ENCODE measurements around the gene SORD.

DNA sequence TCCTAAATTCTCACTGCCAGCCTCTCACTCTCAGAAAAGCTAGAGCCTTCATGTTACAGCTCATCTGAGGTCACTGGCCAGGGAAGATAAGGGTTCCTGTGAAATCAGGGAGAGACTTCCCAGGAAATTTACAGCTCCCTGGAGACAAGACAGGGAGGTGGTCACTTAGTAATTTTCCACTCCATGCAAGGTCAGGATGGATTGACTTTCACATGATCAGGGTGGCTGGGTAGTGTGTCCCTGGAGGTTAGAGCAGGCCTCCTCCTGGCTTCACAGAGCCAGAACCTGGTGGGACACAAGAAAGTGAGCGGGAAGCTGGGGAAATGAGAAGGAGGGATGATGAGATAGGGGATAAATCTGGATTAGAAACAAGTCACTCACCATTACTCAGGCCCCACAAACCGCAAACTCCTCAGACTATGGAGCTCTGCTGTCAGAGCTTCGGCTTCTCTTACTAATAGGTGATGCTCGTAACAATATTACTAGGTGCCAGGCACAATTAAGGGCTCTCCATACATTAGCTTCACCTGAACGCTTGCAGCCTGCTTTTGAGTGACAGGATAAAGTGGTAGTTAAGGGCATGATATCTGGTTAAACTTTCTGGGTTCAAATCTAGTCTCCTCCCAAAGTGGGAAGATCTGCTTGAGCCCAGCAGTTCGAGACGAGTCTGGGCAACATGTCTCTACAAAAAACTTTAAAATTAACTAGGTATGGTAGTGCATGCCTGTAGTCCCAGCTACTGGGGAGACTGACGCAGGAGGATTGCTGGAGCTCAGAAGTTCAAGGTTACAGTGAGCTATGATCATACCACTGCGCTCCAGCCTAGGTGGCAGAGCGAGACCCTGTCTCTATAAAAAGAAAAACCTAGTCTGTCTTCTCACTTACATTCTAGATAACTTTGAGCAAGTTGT, 66.1 kb downstream of the SORD start:
- TF ChIP-seq, protein P1, sequence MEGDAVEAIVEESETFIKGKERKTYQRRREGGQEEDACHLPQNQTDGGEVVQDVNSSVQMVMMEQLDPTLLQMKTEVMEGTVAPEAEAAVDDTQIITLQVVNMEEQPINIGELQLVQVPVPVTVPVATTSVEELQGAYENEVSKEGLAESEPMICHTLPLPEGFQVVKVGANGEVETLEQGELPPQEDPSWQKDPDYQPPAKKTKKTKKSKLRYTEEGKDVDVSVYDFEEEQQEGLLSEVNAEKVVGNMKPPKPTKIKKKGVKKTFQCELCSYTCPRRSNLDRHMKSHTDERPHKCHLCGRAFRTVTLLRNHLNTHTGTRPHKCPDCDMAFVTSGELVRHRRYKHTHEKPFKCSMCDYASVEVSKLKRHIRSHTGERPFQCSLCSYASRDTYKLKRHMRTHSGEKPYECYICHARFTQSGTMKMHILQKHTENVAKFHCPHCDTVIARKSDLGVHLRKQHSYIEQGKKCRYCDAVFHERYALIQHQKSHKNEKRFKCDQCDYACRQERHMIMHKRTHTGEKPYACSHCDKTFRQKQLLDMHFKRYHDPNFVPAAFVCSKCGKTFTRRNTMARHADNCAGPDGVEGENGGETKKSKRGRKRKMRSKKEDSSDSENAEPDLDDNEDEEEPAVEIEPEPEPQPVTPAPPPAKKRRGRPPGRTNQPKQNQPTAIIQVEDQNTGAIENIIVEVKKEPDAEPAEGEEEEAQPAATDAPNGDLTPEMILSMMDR (IDR thresholded peaks at IDR 0.05) = no peak
- TF ChIP-seq POLR2A (IDR thresholded peaks at IDR 0.05) = no peak
